H9 (cell line): ENCODE data around the gene DOCK9. TPM values are rescaled to one million over a fixed set of nuclear protein-coding genes. Genes with fewer than 3 reads are reported as not detected.

Source experiments
- DNase-seq: peaks from one replicate; pipeline ENCODE4 v3.0.0-alpha.2; 2017
- H2AFZ ChIP-seq: one replicate; pipeline ENCODE4 v1.6.1; 2013; ENCODE audit warnings: mild to moderate bottlenecking, low read length, control low read depth, moderate library complexity
- H2AK5ac ChIP-seq: 2 replicates; pipeline ENCODE4 v1.6.1; 2013; ENCODE audit warnings: low read length, control low read depth, mixed read lengths; ENCODE audit not compliant: insufficient read length
- H2BK120ac ChIP-seq: one replicate; pipeline ENCODE4 v1.6.1; 2013; ENCODE audit warnings: low read depth, mild to moderate bottlenecking, low read length, control low read depth, inconsistent platforms; ENCODE audit not compliant: poor library complexity, severe bottlenecking
- H2BK12ac ChIP-seq: 2 replicates; pipeline ENCODE4 v1.6.1; 2013; ENCODE audit warnings: low read length, control low read depth, mixed read lengths, low read depth; ENCODE audit not compliant: insufficient read length
- H2BK15ac ChIP-seq: 2 replicates; pipeline ENCODE4 v1.6.1; 2013; ENCODE audit warnings: low read depth, low read length, control low read depth
- H2BK20ac ChIP-seq: one replicate; pipeline ENCODE4 v1.6.1; 2013; ENCODE audit warnings: low read depth, mild to moderate bottlenecking, low read length, control low read depth, inconsistent platforms; ENCODE audit not compliant: poor library complexity, severe bottlenecking
- H2BK5ac ChIP-seq: 2 replicates; pipeline ENCODE4 v1.6.1; 2013; ENCODE audit warnings: low read length, control low read depth, mixed read lengths; ENCODE audit not compliant: insufficient read length
- H3K14ac ChIP-seq: 2 replicates; pipeline ENCODE4 v1.6.1; 2013; ENCODE audit warnings: low read length, control low read depth; ENCODE audit not compliant: insufficient read depth
- H3K18ac ChIP-seq: 2 replicates; pipeline ENCODE4 v1.6.1; 2013; ENCODE audit warnings: low read depth, mild to moderate bottlenecking, mixed read lengths, low read length, control low read depth; ENCODE audit not compliant: insufficient read length
- H3K23ac ChIP-seq: 2 replicates; pipeline ENCODE4 v1.6.1; 2013; ENCODE audit warnings: low read length, control low read depth, mixed read lengths, low read depth; ENCODE audit not compliant: insufficient read length
- H3K23me2 ChIP-seq: 2 replicates; pipeline ENCODE4 v1.6.1; 2013; ENCODE audit warnings: low read depth, mild to moderate bottlenecking, mixed read lengths, low read length, control low read depth; ENCODE audit not compliant: insufficient read length, poor library complexity, severe bottlenecking
- H3K27ac ChIP-seq: 2 replicates; pipeline ENCODE4 v1.5.1; 2013; ENCODE audit warnings: low read length, control low read depth, mixed read lengths, low read depth; ENCODE audit not compliant: insufficient read length
- H3K27me3 ChIP-seq: 2 replicates; pipeline ENCODE4 v1.6.1; 2013; ENCODE audit warnings: low read length, control low read depth, inconsistent platforms; ENCODE audit not compliant: insufficient read depth
- H3K4ac ChIP-seq: 2 replicates; pipeline ENCODE4 v1.6.1; 2013; ENCODE audit warnings: low read depth, mild to moderate bottlenecking, control low read depth, inconsistent platforms, low read length, moderate library complexity
- H3K4me1 ChIP-seq: 2 replicates; pipeline ENCODE4 v1.6.1; 2013; ENCODE audit warnings: low read length, control low read depth, inconsistent platforms; ENCODE audit not compliant: insufficient read depth
- H3K4me2 ChIP-seq: 2 replicates; pipeline ENCODE4 v1.6.1; 2013; ENCODE audit warnings: low read length, control low read depth, mixed read lengths; ENCODE audit not compliant: insufficient read length, insufficient read depth
- H3K56ac ChIP-seq: 2 replicates; pipeline ENCODE4 v1.6.1; 2013; ENCODE audit warnings: low read depth, mild to moderate bottlenecking, mixed read lengths, low read length, control low read depth; ENCODE audit not compliant: insufficient read length
- H3K79me1 ChIP-seq: 2 replicates; pipeline ENCODE4 v1.6.1; 2013; ENCODE audit warnings: low read depth, mild to moderate bottlenecking, moderate library complexity, low read length, control low read depth, inconsistent platforms; ENCODE audit not compliant: insufficient read depth, poor library complexity, severe bottlenecking
- H3K79me2 ChIP-seq: 2 replicates; pipeline ENCODE4 v1.6.1; 2013; ENCODE audit warnings: low read length, control low read depth, inconsistent platforms; ENCODE audit not compliant: insufficient read depth
- H3K9ac ChIP-seq: 2 replicates; pipeline ENCODE4 v1.6.1; 2013; ENCODE audit warnings: low read length, control low read depth, mixed read lengths; ENCODE audit not compliant: insufficient read length; ENCODE audit errors: extremely low read depth
- H3K9me3 ChIP-seq: one replicate; pipeline ENCODE4 v1.6.1; 2013; ENCODE audit warnings: low read depth, low read length, inconsistent platforms; ENCODE audit not compliant: control insufficient read depth
- H3T11ph ChIP-seq: one replicate; pipeline ENCODE4 v1.6.1; 2013; ENCODE audit warnings: mild to moderate bottlenecking, low read length, control low read depth, inconsistent platforms
- H4K20me1 ChIP-seq: one replicate; pipeline ENCODE4 v1.6.1; 2013; ENCODE audit not compliant: control insufficient read depth, insufficient read length, insufficient read depth
- H4K5ac ChIP-seq: 2 replicates; pipeline ENCODE4 v1.6.1; 2013; ENCODE audit warnings: low read depth, mild to moderate bottlenecking, mixed read lengths, low read length, control low read depth; ENCODE audit not compliant: insufficient read length
- H4K8ac ChIP-seq: replicated peaks from 2 replicates; pipeline ENCODE4 v1.6.1; 2013; ENCODE audit warnings: low read length, control low read depth, mixed read lengths, low read depth; ENCODE audit not compliant: insufficient read length
- H4K91ac ChIP-seq: 2 replicates; pipeline ENCODE4 v1.6.1; 2013; ENCODE audit warnings: low read depth, mild to moderate bottlenecking, moderate library complexity, mixed read lengths, low read length, control low read depth; ENCODE audit not compliant: insufficient read length
- H3K27ac Mint-ChIP-seq, 3 experiments: 2 replicates in 2 of 3; 3 replicates in 1 of 3; pipeline ENCODE4 v1.8.0; 2020 to 2021; ENCODE audit warnings: mixed read lengths in 3 of 3, mild to moderate bottlenecking in 1 of 3, moderate library complexity in 1 of 3
- H3K27me3 Mint-ChIP-seq: 2 replicates; pipeline ENCODE4 v1.8.0; 2021; ENCODE audit warnings: low read depth, mild to moderate bottlenecking, moderate library complexity, mixed read lengths
- H3K36me3 Mint-ChIP-seq, 3 experiments: 2 replicates in 2 of 3; 3 replicates in 1 of 3; pipeline ENCODE4 v1.8.0; 2020 to 2021; ENCODE audit warnings: low read depth in 3 of 3, mixed read lengths in 3 of 3; ENCODE audit not compliant: insufficient read depth in 1 of 3
- H3K4me1 Mint-ChIP-seq, 2 experiments: 2 replicates each; pipeline ENCODE4 v1.8.0; 2020; ENCODE audit warnings: mixed read lengths in 2 of 2
- H3K4me3 Mint-ChIP-seq, 2 experiments: 2 replicates in 1 of 2; 3 replicates in 1 of 2; pipeline ENCODE4 v1.8.0; 2020 to 2021; ENCODE audit warnings: mild to moderate bottlenecking in 2 of 2, mixed read lengths in 2 of 2, moderate library complexity in 1 of 2
- H3K9me3 Mint-ChIP-seq, 2 experiments: 2 replicates in 1 of 2; 3 replicates in 1 of 2; pipeline ENCODE4 v1.8.0; 2020; ENCODE audit warnings: mild to moderate bottlenecking in 2 of 2, mixed read lengths in 2 of 2, moderate library complexity in 1 of 2
- CTCF ChIP-seq: fragments of 200-600 bp; sonication (generic); conservative IDR thresholded peaks from 3 replicates; pipeline ENCODE4 v1.8.0; 2021; ENCODE audit warnings: antibody characterized with exemption, mild to moderate bottlenecking
- WGBS: extraction: QIAGEN DNeasy Blood & Tissue Kit; methylation state at CpG from one replicate; pipeline ENCODE4 v1.1.7; 2013; ENCODE audit warnings: missing lambda C conversion rate, low lambda C conversion rate, mixed read lengths; ENCODE audit not compliant: insufficient read length; ENCODE audit errors: extremely low coverage; 5-methylcytosine and 5-hydroxymethylcytosine counted together
- total RNA-seq: library from RNA; stranded (reverse); gene quantifications from 2 replicates; pipeline ENCODE4 v1.2.1, GENCODE V29; 2021

Gene DOCK9
- total RNA-seq, 1 experiment from 2014 or later, result 23.0 TPM

DNA sequence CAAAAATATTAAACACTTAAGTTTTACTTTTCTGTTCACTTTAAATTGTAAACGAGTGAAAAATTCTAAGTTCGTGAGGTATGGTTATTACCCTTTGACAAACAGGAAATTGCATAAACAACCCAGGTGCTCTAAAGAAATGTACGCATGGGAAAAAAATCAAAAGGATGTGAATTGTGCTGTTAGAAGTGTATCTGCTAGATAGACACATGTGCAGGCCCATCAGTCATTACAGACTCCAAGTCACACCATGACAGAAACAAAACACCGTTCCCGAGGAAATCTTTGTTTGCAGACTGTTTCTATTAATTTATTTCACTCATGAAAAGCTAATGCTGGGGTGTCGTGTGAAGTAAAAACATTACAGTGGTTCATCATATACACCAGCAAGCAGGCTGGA is 17.0 kb upstream of the DOCK9 start:
- no CpG with 5 or more reads among the region's 6 CpGs for WGBS
- peaks cover 2% of the 10 kb centered on the region; the same call in 1 of the 2 replicates for H3K4me1 ChIP-seq
- no peak for DNase-seq

More for the DNA sequence above, 17.0 kb upstream of the DOCK9 start:
- Histone ChIP-seq H3K23ac (no peak overlapping the region), H4K8ac (no peak overlapping the region), H3K4ac (no peak overlapping the region), H3K23me2 (no peaks in the 10 kb centered on the region), H3K79me1 (no peaks in the 10 kb centered on the region), H3K27me3 (no peaks in the 10 kb centered on the region), H2BK15ac (no peak overlapping the region), H4K91ac (no peak overlapping the region), H2BK20ac (no peak overlapping the region), H4K5ac (no peak overlapping the region), H3K79me2 (no peaks in the 10 kb centered on the region), H2BK5ac (no peak overlapping the region), H2BK120ac (no peak overlapping the region), H2AFZ (no peak overlapping the region), H3K14ac (no peak overlapping the region), H2BK12ac (no peak overlapping the region), H4K20me1 (no peaks in the 10 kb centered on the region), H2AK5ac (no peak overlapping the region), H3K9me3 (no peaks in the 10 kb centered on the region), H3K4me2 (no peak overlapping the region), H3K56ac (no peak overlapping the region), H3T11ph (no peak overlapping the region), H3K9ac (no peak overlapping the region), H3K27ac (no peak overlapping the region), H3K18ac (no peak overlapping the region)
- H3K27me3 Mint-ChIP-seq, result no peaks in the 10 kb centered on the region
- no peak overlapping the region for H3K4me3 Mint-ChIP-seq
- peaks cover 20 to 26% of the 10 kb centered on the region in 2 experiments for H3K4me1 Mint-ChIP-seq
- no peak overlapping the region for H3K27ac Mint-ChIP-seq
- H3K36me3 Mint-ChIP-seq, result no peaks in the 10 kb centered on the region
- no peak for TF ChIP-seq CTCF
- H3K9me3 Mint-ChIP-seq, result no peaks in the 10 kb centered on the region
